NCI-H2227 (cell line): ENCODE results near the gene MAPK6.
"Not testable (repeated sequence)": the region's sequence is repeated elsewhere in the genome, so short reads cannot be mapped to it uniquely, and the experiment has no call there.

Experiments used
- DNase-seq: peaks from one replicate; lab custom pipeline; 2025; ENCODE audit not compliant: unreplicated experiment; lab: John Stamatoyannopoulos, UW

Gene MAPK6

DNA sequence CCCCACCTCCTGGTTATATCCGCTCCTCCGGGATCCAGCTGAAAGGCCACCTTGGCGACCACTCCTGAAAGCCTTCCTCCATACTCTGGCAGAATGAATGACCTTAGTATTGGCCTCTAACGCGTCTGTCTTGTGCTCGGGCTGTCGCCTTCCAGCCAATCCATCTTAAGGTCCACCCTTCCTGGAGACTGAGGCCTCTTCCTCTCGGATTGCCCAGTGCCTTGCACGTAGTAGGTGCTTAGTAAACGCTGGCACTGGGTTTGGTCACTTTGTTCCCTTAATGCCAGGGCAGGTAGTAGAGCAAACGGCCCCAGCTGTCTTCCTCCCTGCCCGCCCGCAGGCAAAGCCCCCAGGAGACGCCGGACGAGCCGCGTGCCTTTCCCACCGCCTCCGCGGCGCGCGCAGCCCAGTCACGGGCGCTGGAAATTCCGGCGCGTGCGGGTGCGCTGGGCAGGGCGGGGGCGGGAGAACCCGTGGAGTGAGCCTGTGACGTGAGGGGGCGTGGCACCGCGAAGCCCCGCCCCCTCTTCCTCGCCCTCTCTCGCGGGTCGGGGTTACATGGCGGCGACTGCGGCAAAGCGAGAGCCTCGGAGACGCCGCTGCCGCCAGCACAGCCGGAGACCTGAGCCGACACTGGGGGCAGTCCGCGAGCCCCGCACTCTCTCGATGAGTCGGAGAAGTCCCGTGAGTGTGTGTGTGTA is at the start of gene MAPK6:
TSS of gene MAPK6 (plus strand) at position 527 of the 701 bp plus-strand sequence. CDS start 27,242 bp downstream, outside the sequence.
- peak; percentile 92 for DNase-seq

- no peak for DNase-seq
Observed at GRCh38 chr15:51969728-51970127, 49.3 kb upstream of the MAPK6 start.

DNA sequence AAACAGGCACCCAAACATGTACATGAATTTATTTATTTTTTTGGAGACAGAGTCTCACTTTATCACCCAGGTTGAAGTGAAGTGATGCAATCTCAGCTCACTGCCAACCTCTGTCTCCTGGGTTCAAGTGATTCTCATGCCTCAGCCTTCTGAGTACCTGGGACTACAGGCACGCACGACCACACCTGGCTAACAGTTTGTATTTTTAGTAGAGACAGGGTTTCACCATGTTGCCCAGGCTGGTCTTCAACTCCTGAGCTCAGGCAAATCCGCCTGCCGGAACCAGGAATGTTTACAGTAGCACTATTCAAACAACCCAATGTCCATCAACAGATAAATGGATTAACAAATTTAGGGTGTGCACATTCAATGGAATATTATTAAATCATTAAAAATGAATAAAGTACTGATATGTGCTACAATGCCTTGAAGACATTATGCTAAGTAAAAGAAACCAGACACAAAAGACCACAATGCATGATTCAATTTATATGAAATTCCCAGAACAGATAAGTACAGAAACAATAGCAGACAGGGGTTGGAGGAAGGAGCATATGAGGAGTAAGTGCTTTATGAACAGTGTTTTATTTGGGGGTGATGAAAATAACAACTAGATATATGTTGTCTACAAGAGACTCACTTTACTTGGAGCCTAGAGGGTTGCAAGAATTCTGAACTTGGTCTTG is 48.7 kb upstream of the MAPK6 start:
- no peak for DNase-seq

DNA sequence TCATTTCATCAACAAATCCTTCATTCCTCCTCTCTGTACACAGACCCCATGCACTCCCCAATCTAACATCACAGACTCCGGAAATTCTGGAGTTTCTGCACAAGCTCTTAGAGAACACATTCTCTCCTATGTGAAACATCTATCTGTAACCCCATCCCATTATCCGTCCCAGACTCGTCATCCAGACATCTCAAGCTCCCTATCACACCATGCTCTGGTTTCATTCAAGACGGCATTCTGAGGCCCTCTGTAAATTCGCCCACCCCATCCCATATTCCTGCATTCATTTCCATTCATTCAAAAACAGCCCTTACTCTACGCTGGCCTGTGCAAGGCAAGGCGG is 48.0 kb upstream of the MAPK6 start:
- DNase-seq = no peak

- peak; percentile 97 for DNase-seq
Observed at GRCh38 chr15:51971375-51972133, 47.5 kb upstream of the MAPK6 start, which contains the start of gene LEO1. TSS of gene LEO1 (minus strand) at chr15:51971778. CDS start at chr15:51971745, 33 bp downstream.

DNA sequence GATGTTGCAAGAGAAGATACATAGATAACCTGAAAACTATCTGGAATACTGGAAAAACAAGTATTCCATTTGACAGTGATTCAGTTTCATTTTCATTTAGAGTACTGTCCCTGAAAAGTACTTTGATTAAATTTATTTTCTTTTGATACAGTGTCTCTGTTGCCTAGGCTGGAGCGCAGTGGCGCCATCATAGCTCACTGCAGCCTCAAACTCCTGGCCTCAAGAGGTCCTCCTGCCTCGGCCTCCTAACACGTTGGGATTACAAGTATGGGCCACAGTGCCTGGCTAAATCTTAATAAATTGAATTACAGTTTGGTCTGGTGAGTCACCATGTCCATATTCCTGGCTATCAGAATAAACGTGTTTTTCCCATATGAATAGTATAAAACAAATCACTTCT is 45.8 kb upstream of the MAPK6 start:
- DNase-seq = no peak

GRCh38 chr15:51973775-51974174 is 45.2 kb upstream of the MAPK6 start:
- no peak for DNase-seq

DNA sequence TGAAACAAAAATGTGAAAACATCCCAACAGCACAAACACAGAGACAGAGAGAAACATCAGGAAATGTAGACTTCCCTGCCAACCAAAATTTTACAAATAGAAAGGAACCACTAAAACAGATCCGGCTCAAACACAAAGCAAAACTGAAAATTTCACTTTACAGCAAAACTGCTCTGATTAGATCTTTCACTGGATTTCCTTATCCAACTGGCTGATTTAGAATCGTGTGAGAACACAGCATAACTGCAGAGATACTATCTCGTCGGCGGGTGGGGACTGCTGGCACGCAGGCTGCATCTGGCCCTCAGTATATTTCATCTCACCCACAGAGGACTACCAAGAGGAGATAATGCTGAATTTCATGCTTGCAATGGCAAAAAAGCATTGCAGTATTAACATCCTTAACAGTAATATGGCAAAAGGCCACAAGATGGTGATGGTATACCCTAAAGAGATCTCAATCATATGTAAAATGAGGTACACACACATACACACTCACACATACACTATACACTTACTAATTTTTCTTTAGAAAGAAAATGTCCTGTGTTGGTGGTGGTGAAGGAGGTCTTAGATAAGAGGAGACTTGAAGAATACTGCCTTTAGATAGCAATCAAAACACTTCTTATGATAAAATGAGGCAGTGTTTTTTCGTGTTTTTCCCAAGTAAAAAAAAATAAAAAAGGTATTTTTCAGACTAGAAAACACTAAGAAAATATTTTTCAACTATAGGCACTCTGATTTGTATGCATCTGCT is 36.8 kb upstream of the MAPK6 start:
- DNase-seq = peak; percentile 67

DNA sequence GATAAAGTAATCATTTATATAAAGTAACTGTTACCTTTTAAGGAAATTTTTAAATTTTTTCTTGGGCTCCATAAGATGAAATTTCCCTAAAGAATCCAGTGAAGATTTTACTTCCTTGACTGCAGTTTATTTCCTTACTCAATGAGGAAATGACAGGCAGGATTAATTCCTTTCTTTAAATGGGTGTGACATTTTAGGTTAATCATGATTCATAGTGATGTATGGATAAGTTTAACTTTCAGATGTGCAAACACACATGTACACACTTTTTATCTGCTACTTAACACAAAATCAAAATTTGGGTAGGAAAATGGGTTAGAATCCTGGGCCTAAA is 36.3 kb upstream of the MAPK6 start:
- no peak for DNase-seq

DNA sequence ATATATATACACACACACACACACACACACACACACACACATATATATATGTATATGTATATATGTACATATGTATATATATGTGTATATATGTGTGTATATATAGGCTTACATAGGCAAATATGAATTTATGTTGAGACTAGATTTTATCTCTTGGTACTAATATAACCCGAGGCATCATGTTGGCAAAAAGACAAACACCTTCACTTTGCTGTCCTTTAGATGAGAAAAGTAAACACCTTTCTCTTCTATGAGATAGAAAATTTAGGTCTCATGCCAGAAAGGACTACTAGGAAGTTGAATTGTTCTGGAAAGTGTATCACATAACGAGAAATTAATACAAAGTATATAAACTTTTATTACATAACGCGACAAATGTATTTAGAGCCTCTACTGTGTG is 27.9 kb upstream of the MAPK6 start:
- no peak for DNase-seq

- no peak for DNase-seq
Observed at GRCh38 chr15:51992953-51993352, 26.1 kb upstream of the MAPK6 start.

GRCh38 chr15:52002351-52002750 is 16.7 kb upstream of the MAPK6 start:
- DNase-seq = no peak

GRCh38 chr15:52003089-52003488 is 15.9 kb upstream of the MAPK6 start:
- not testable (repeated sequence) for DNase-seq

- no peak for DNase-seq
Observed at GRCh38 chr15:52003710-52004109, 15.3 kb upstream of the MAPK6 start.

- no peak for DNase-seq
Observed at GRCh38 chr15:52004806-52005205, 14.2 kb upstream of the MAPK6 start.

DNA sequence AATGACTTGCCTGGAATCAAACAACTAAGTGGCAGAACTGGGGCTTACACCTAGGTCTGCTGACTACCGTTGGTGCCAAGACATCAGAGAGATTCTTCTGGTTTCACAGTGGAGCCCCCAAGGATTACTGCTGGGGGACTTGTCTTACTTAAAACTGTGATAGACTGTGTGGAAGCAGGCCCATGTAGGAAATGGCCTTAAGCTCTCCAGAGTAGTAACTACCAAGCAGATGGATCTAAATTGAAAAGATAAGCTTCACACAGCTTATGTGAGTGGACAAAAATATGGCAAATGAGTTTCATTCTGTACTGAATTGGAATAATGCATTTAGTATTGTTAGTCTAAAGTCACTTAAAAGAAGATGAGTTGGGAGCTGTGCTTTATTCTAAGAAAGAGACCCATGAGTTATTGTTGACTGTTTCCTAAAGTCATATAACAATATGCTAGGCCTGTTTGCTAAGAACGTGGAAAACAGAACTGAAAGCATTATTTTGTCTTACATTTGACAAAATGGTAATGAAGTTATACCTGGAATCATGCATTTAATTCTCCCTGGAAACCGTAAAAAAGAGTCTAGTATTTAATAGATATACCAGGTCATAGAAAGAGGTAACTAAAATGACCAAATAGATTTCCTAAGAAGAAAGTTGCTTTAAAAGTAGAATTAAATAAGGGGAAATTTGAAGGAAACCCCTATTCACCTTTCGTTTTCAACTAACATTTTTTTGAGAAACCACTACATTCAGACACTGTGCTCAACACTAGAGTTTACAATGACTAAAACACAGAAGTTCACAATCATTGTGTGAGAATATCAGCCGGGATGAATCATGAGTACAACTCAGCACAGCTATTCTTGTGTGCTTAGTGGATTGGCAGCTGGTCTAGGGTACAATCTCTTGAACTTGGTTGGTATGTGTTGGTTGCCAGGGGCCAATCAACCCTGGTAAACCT is 13.0 kb upstream of the MAPK6 start:
- DNase-seq = no peak

DNA sequence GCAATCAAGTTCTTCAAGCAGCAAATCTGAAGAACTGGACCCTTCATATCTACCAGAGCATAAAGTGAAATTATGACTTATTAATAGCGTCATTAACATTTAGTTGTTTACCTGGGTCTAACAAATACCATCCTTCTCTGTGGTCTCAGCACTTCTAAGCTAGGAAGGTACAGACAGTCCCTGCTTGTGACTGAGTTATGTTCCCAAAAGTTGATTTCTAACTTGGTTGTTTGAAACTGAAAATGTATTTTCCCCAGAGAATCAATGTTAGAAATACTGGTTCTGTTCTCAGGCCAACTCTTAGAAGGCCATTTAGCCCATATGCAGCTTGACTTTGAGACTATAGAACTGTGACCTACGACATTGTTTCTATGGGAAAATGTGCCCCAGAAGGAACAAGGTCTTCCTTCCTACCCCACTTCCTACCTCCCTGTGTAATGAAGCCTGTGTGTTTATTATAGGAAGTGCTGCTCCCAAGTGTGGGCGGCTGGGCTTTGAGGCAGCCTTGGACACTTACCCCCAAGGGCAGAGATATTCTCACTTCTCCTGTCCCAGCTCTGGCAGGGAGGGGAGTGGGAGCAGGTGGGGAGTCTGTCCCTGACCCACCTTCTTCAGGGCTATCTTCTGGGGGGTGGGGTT is 12.2 kb upstream of the MAPK6 start:
- no peak for DNase-seq

DNA sequence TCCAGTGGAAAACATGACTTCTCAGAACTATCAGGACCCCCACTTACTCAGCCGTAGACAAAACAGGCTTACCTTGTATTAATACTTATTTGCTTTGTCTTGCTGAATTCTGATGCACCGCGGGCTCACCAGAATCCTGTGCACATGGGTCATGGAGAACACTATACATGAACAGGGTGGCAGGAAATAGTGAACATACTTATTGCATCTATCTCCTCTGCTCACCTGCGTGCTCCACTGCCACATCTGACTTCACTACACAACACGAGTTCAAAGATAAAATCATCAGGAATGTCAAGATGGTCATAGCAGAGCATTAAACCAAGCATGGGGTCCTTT is 10.7 kb upstream of the MAPK6 start:
- DNase-seq = no peak

DNA sequence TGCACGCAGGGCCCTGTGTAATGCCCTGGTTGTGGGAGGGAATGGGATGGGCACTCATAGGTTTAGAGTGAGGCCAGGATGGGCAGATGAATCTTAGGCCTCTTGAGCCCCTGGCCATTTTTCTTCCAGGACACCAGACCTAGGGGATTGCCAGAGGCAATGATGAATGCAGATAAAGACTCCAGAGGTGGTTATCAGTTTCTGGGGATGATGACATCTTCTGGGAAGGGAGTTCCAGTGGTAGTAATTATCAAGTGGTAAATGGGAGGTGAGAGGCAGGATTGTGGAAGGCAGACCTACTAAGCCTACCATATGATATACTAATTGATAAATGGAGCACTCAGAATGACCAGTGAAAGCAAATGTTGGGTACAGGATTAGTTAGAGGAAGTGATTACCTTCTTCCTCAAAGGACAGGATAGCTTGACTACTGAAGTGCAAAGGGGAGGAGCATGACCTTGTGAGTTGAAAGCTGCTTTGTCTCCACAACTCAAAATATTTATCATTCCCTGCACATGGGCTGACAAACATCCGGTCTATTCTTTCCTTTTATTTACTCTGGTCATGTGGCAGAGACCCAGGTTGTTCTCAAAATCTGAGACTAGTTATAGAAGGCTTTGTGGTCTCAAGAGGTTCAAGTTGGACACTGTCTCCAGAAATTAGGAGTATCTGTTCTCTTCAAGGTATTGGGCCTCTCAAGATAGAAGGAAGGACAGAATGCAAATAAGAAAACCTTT is 10.2 kb upstream of the MAPK6 start:
- no peak for DNase-seq
